SIG-M5 treated with dmso at 0.1 percent for 504 hours (cell line): ENCODE measurements around the gene OR14A16.

Experiments
- DNase-seq: peaks from one replicate; lab custom pipeline; 2025; ENCODE audit not compliant: unreplicated experiment; lab: John Stamatoyannopoulos, UW

OR14A16 gene

GRCh38 chr1:247824023-247824422, at the start of gene OR14A16:
TSS of gene OR14A16 (minus strand) at chr1:247824119. CDS start at chr1:247815729, 8,390 bp downstream.
- no peak for DNase-seq

- no peak for DNase-seq
These were observed 41.5 kb upstream of the OR14A16 start for GRCh38 chr1:247865416-247865815.

GRCh38 chr1:247864644-247865043, 40.7 kb upstream of the OR14A16 start:
- no peak for DNase-seq

GRCh38 chr1:247862756-247863155, 38.8 kb upstream of the OR14A16 start:
- no peak for DNase-seq

- DNase-seq, result no peak
These were observed 34.2 kb upstream of the OR14A16 start for GRCh38 chr1:247857985-247858619.

GRCh38 chr1:247857069-247857984, 33.4 kb upstream of the OR14A16 start, which contains the start of gene TRIM58:
TSS of gene TRIM58 (plus strand) at chr1:247857187. CDS start at chr1:247857247, 60 bp downstream.
- no peak for DNase-seq

- DNase-seq, result no peak
These were observed 32.0 kb upstream of the OR14A16 start for GRCh38 chr1:247855911-247856310.

- no peak for DNase-seq
These were observed 31.1 kb upstream of the OR14A16 start for GRCh38 chr1:247854899-247855545.

GRCh38 chr1:247849616-247850015, 25.7 kb upstream of the OR14A16 start:
- DNase-seq, result no peak

GRCh38 chr1:247848346-247848745, 24.4 kb upstream of the OR14A16 start:
- no peak for DNase-seq

GRCh38 chr1:247845693-247846017, 21.7 kb upstream of the OR14A16 start:
- no peak for DNase-seq

- no peak for DNase-seq
These were observed 21.2 kb upstream of the OR14A16 start for GRCh38 chr1:247845011-247845692.

GRCh38 chr1:247843411-247843810, 19.5 kb upstream of the OR14A16 start:
- DNase-seq, result no peak

GRCh38 chr1:247841796-247842195, 17.9 kb upstream of the OR14A16 start, which contains the start of gene OR11L1:
TSS of gene OR11L1 (minus strand) at chr1:247841896. CDS start at chr1:247841896, 0 bp downstream.
- DNase-seq, result no peak

GRCh38 chr1:247840818-247841217, 16.9 kb upstream of the OR14A16 start:
- DNase-seq, result no peak

GRCh38 chr1:247833601-247834000, 9.7 kb upstream of the OR14A16 start:
- DNase-seq, result no peak

- DNase-seq, result no peak
These were observed 5.7 kb upstream of the OR14A16 start for GRCh38 chr1:247829656-247830055.

- no peak for DNase-seq
These were observed 1.4 kb upstream of the OR14A16 start for GRCh38 chr1:247825362-247825761.

GRCh38 chr1:247822060-247822459, 1.9 kb downstream of the OR14A16 start:
- DNase-seq, result no peak

GRCh38 chr1:247812637-247813036, 11.3 kb downstream of the OR14A16 start:
- DNase-seq, result no peak

- DNase-seq, result no peak
These were observed 26.4 kb downstream of the OR14A16 start for GRCh38 chr1:247797518-247797917.
